ENCODE measurements around the gene SH3GLB1.

The SH3GLB1 gene

GRCh38 chr1:86739648-86740509 is 35.5 kb downstream of the SH3GLB1 start:
- no peak for DNase-seq

- peak; percentile 39 for DNase-seq
Observed at GRCh38 chr1:86741947-86742572, 37.7 kb downstream of the SH3GLB1 start.

GRCh38 chr1:86747304-86747703 is 42.9 kb downstream of the SH3GLB1 start:
- no peak for DNase-seq

- no peak for DNase-seq
Observed at GRCh38 chr1:86748622-86749373, 44.4 kb downstream of the SH3GLB1 start.

- DNase-seq = no peak
Observed at GRCh38 chr1:86750076-86750475, 45.7 kb downstream of the SH3GLB1 start.

- DNase-seq = no peak
Observed at GRCh38 chr1:86750530-86750929, 46.2 kb downstream of the SH3GLB1 start.

GRCh38 chr1:86751923-86752322 is 47.5 kb downstream of the SH3GLB1 start:
- no peak for DNase-seq

- DNase-seq = no peak
Observed at GRCh38 chr1:86753700-86754099, 49.3 kb downstream of the SH3GLB1 start.

- DNase-seq = no peak
Observed at GRCh38 chr1:86754265-86754974, 50.0 kb downstream of the SH3GLB1 start.

GRCh38 chr1:86756062-86756406 is 51.7 kb downstream of the SH3GLB1 start:
- no peak for DNase-seq

GRCh38 chr1:86757272-86757984 is 53.1 kb downstream of the SH3GLB1 start:
- DNase-seq = no peak

GRCh38 chr1:86758570-86758969 is 54.2 kb downstream of the SH3GLB1 start:
- no peak for DNase-seq

- no peak for DNase-seq
Observed at GRCh38 chr1:86760199-86760598, 55.8 kb downstream of the SH3GLB1 start.

- no peak for DNase-seq
Observed at GRCh38 chr1:86762336-86762735, 58.0 kb downstream of the SH3GLB1 start.

- no peak for DNase-seq
Observed at GRCh38 chr1:86764523-86764922, 60.1 kb downstream of the SH3GLB1 start.

GRCh38 chr1:86765073-86765472 is 60.7 kb downstream of the SH3GLB1 start:
- DNase-seq = no peak

GRCh38 chr1:86765674-86766073 is 61.3 kb downstream of the SH3GLB1 start:
- DNase-seq = no peak

GRCh38 chr1:86768554-86768953 is 64.2 kb downstream of the SH3GLB1 start:
- DNase-seq = no peak

- no peak for DNase-seq
Observed at GRCh38 chr1:86769065-86769464, 64.7 kb downstream of the SH3GLB1 start.

GRCh38 chr1:86773341-86774288 is 69.2 kb downstream of the SH3GLB1 start:
- DNase-seq = no peak
